GM12801 (cell line): ENCODE results near the gene COQ10A.

Experiments used
- TF ChIP-seq, protein P1 (sequence below): IDR thresholded peaks from one replicate; pipeline ENCODE4 v1.5.1; 2011; ENCODE audit warnings: control low read depth; ENCODE audit not compliant: insufficient read length; ENCODE audit errors: extremely low read depth

The COQ10A gene

GRCh38 chr12:56317675-56318074, 50.9 kb downstream of the COQ10A start:
- TF ChIP-seq, protein P1, sequence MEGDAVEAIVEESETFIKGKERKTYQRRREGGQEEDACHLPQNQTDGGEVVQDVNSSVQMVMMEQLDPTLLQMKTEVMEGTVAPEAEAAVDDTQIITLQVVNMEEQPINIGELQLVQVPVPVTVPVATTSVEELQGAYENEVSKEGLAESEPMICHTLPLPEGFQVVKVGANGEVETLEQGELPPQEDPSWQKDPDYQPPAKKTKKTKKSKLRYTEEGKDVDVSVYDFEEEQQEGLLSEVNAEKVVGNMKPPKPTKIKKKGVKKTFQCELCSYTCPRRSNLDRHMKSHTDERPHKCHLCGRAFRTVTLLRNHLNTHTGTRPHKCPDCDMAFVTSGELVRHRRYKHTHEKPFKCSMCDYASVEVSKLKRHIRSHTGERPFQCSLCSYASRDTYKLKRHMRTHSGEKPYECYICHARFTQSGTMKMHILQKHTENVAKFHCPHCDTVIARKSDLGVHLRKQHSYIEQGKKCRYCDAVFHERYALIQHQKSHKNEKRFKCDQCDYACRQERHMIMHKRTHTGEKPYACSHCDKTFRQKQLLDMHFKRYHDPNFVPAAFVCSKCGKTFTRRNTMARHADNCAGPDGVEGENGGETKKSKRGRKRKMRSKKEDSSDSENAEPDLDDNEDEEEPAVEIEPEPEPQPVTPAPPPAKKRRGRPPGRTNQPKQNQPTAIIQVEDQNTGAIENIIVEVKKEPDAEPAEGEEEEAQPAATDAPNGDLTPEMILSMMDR: no peak
